Duodenal mucosa (tissue), 2 donors: Measurements from ENCODE around the gene KIAA0040.
A peak's percentile ranks its signal among the peaks of the same experiment; 100 is the strongest.

Experiments used
- H3K27ac ChIP-seq: one replicate; pipeline ENCODE4 v1.7.0; 2013; ENCODE audit warnings: low read depth, low read length
- H3K27me3 ChIP-seq, 2 donors: one replicate each; pipeline ENCODE4 v1.7.0; 2013; ENCODE audit warnings: low read length in 2 of 2, control low read depth in 1 of 2; ENCODE audit not compliant: insufficient read depth in 2 of 2, control insufficient read depth in 1 of 2
- H3K36me3 ChIP-seq, 2 donors: one replicate each; pipeline ENCODE4 v1.7.0; 2013; ENCODE audit warnings: low read length in 2 of 2, control low read depth in 1 of 2; ENCODE audit not compliant: insufficient read depth in 2 of 2, control insufficient read depth in 1 of 2
- H3K4me1 ChIP-seq, 2 donors: one replicate each; pipeline ENCODE4 v1.7.0; 2013; ENCODE audit warnings: low read length in 2 of 2, control low read depth in 1 of 2; ENCODE audit not compliant: insufficient read depth in 2 of 2, control insufficient read depth in 1 of 2
- H3K4me3 ChIP-seq, 2 donors: one replicate each; pipeline ENCODE4 v1.7.0; 2013; ENCODE audit warnings: low read length in 2 of 2, low read depth in 1 of 2
- H3K9ac ChIP-seq, 2 donors: one replicate each; pipeline ENCODE4 v1.7.0; 2013; ENCODE audit warnings: low read length in 2 of 2, low read depth in 1 of 2
- H3K9me3 ChIP-seq, 2 donors: one replicate each; pipeline ENCODE4 v1.7.0; 2013; ENCODE audit warnings: low read length in 2 of 2, control low read depth in 1 of 2; ENCODE audit not compliant: control insufficient read depth in 1 of 2

KIAA0040 gene

GRCh38 chr1:175203570-175204068, 11.0 kb upstream of the KIAA0040 start:
- Histone ChIP-seq H3K36me3 (no peaks in the 10 kb centered on the region), H3K27ac (no peak overlapping the region), H3K9ac (no peak overlapping the region), H3K27me3 (no peaks in the 10 kb centered on the region), H3K9me3 (no peaks in the 10 kb centered on the region), H3K4me1 (peaks cover 12 to 22% of the 10 kb centered on the region in 2 donors), H3K4me3 (no peak overlapping the region)

- Histone ChIP-seq H3K9ac (no peak overlapping the region), H3K27ac (peak overlapping the region; percentile 70)
Observed at GRCh38 chr1:175200678-175201521, 8.3 kb upstream of the KIAA0040 start.

GRCh38 chr1:175198332-175198731, 5.8 kb upstream of the KIAA0040 start:
- Histone ChIP-seq H3K27me3 (no peaks in the 10 kb centered on the region), H3K9me3 (no peaks in the 10 kb centered on the region), H3K4me1 (peaks cover 15 to 21% of the 10 kb centered on the region in 2 donors), H3K27ac (no peak overlapping the region), H3K9ac (no peak overlapping the region), H3K4me3 (no peak overlapping the region), H3K36me3 (no peaks in the 10 kb centered on the region)

More at GRCh38 chr1:175200678-175201521, 8.3 kb upstream of the KIAA0040 start:
- no peaks in the 10 kb centered on the region for H3K27me3 ChIP-seq
- peaks cover 10 to 17% of the 10 kb centered on the region in 2 donors for H3K4me1 ChIP-seq
- no peaks in the 10 kb centered on the region for H3K36me3 ChIP-seq
- H3K9me3 ChIP-seq = no peaks in the 10 kb centered on the region
- H3K4me3 ChIP-seq = no peak overlapping the region

- no peaks in the 10 kb centered on the region for H3K27me3 ChIP-seq
- no peaks in the 10 kb centered on the region for H3K9me3 ChIP-seq
- H3K4me1 ChIP-seq = peaks cover 18 to 24% of the 10 kb centered on the region in 2 donors
- no peak overlapping the region for H3K27ac ChIP-seq
- no peak overlapping the region for H3K4me3 ChIP-seq
- H3K36me3 ChIP-seq = no peaks in the 10 kb centered on the region
- H3K9ac ChIP-seq = no peak overlapping the region
Observed at GRCh38 chr1:175197531-175197930, 5.0 kb upstream of the KIAA0040 start.

GRCh38 chr1:175195798-175196197, 3.2 kb upstream of the KIAA0040 start:
- Histone ChIP-seq H3K9me3 (no peaks in the 10 kb centered on the region), H3K27me3 (no peaks in the 10 kb centered on the region), H3K9ac (no peak overlapping the region), H3K4me1 (peaks cover 25 to 28% of the 10 kb centered on the region in 2 donors), H3K4me3 (no peak overlapping the region), H3K27ac (no peak overlapping the region), H3K36me3 (no peaks in the 10 kb centered on the region)

- H3K4me1 ChIP-seq = peaks cover 25 to 29% of the 10 kb centered on the region in 2 donors
- no peaks in the 10 kb centered on the region for H3K27me3 ChIP-seq
- no peak overlapping the region for H3K4me3 ChIP-seq
- no peaks in the 10 kb centered on the region for H3K36me3 ChIP-seq
- no peak overlapping the region for H3K9ac ChIP-seq
- no peak overlapping the region for H3K27ac ChIP-seq
- H3K9me3 ChIP-seq = no peaks in the 10 kb centered on the region
Observed at GRCh38 chr1:175195281-175195680, 2.7 kb upstream of the KIAA0040 start.

- H3K27ac ChIP-seq = peak overlapping the region; percentile 79
- no peaks in the 10 kb centered on the region for H3K9me3 ChIP-seq
- peak overlapping the region; percentile 68 to 79 for H3K9ac ChIP-seq
- peak overlapping the region; percentile 65 to 69 for H3K4me3 ChIP-seq
- H3K4me1 ChIP-seq = peaks cover 38 to 44% of the 10 kb centered on the region in 2 donors
- H3K27me3 ChIP-seq = no peaks in the 10 kb centered on the region
- H3K36me3 ChIP-seq = no peaks in the 10 kb centered on the region
Observed at GRCh38 chr1:175193527-175193910, 943 bp upstream of the KIAA0040 start.

GRCh38 chr1:175192111-175192629, 406 bp downstream of the KIAA0040 start:
- Histone ChIP-seq H3K36me3 (no peaks in the 10 kb centered on the region), H3K4me3 (peak overlapping the region; percentile 65 to 89), H3K9me3 (no peaks in the 10 kb centered on the region), H3K27ac (peak overlapping the region; percentile 77), H3K27me3 (no peaks in the 10 kb centered on the region), H3K9ac (peak overlapping the region; percentile 87 to 97), H3K4me1 (peaks cover 39 to 40% of the 10 kb centered on the region in 2 donors)

GRCh38 chr1:175191659-175192058, 917 bp downstream of the KIAA0040 start:
- H3K27ac ChIP-seq = peak overlapping the region; percentile 77
- peaks cover 40% of the 10 kb centered on the region in 2 donors for H3K4me1 ChIP-seq
- H3K9me3 ChIP-seq = no peaks in the 10 kb centered on the region
- H3K27me3 ChIP-seq = no peaks in the 10 kb centered on the region
- H3K9ac ChIP-seq = peak overlapping the region; percentile 87 to 97
- H3K36me3 ChIP-seq = no peaks in the 10 kb centered on the region
- H3K4me3 ChIP-seq = peak overlapping the region; percentile 65 to 89

- no peak overlapping the region for H3K27ac ChIP-seq
- H3K4me1 ChIP-seq = peaks cover 44% of the 10 kb centered on the region in 2 donors
- H3K9ac ChIP-seq = no peak overlapping the region
- H3K36me3 ChIP-seq = no peaks in the 10 kb centered on the region
- no peak overlapping the region for H3K4me3 ChIP-seq
- H3K9me3 ChIP-seq = no peaks in the 10 kb centered on the region
- no peaks in the 10 kb centered on the region for H3K27me3 ChIP-seq
Observed at GRCh38 chr1:175188936-175189335, 3.6 kb downstream of the KIAA0040 start.
